ENCODE results near the gene JAKMIP1. TPM values are rescaled to one million over a fixed set of nuclear protein-coding genes. Genes with fewer than 3 reads are reported as not detected.
"Not testable (repeated sequence)": the region's sequence is repeated elsewhere in the genome, so short reads cannot be mapped to it uniquely, and the experiment has no call there.

The JAKMIP1 gene
- total RNA-seq, 1 donor from 2014 or later, result 11.3 TPM

GRCh38 chr4:6154875-6155274 lies 45.5 kb downstream of the JAKMIP1 start:
- no peak overlapping the region for H3K27ac Mint-ChIP-seq
- no peaks in the 10 kb centered on the region for H3K27me3 Mint-ChIP-seq (ENCODE audit: low read depth)
- H3K4me1 Mint-ChIP-seq (ENCODE audit: low read depth), result peaks cover 18% of the 10 kb centered on the region
- H3K4me3 Mint-ChIP-seq (ENCODE audit: low read depth), result no peak overlapping the region
- peaks cover 8% of the 10 kb centered on the region for H3K36me3 Mint-ChIP-seq (ENCODE audit: low read depth)
- intact Hi-C loops (cut with micrococcal nuclease), result no loop called here
- DNase-seq (ENCODE audit: low spot score), result no peak
- no peaks in the 10 kb centered on the region for H3K9me3 Mint-ChIP-seq

- Mint-ChIP-seq H3K4me1 (ENCODE audit: low read depth) (peaks cover 18% of the 10 kb centered on the region), H3K27ac (no peak overlapping the region), H3K36me3 (ENCODE audit: low read depth) (peaks cover 11% of the 10 kb centered on the region), H3K9me3 (no peaks in the 10 kb centered on the region), H3K4me3 (ENCODE audit: low read depth) (no peak overlapping the region), H3K27me3 (ENCODE audit: low read depth) (no peaks in the 10 kb centered on the region)
- intact Hi-C loops (cut with micrococcal nuclease), result no loop called here
- DNase-seq (ENCODE audit: low spot score), result no peak
Observed at GRCh38 chr4:6153874-6154273, 46.5 kb downstream of the JAKMIP1 start.

- Mint-ChIP-seq H3K27ac (no peak overlapping the region), H3K4me3 (ENCODE audit: low read depth) (no peak overlapping the region), H3K36me3 (ENCODE audit: low read depth) (peaks cover 11% of the 10 kb centered on the region), H3K9me3 (no peaks in the 10 kb centered on the region), H3K4me1 (ENCODE audit: low read depth) (peaks cover 18% of the 10 kb centered on the region), H3K27me3 (ENCODE audit: low read depth) (no peaks in the 10 kb centered on the region)
- no peak for DNase-seq (ENCODE audit: low spot score)
- intact Hi-C loops (cut with micrococcal nuclease), result no loop called here
Observed at GRCh38 chr4:6152869-6153705, 47.3 kb downstream of the JAKMIP1 start.

GRCh38 chr4:6150046-6150735 lies 50.2 kb downstream of the JAKMIP1 start:
- H3K4me3 Mint-ChIP-seq (ENCODE audit: low read depth), result no peak overlapping the region
- H3K9me3 Mint-ChIP-seq, result no peaks in the 10 kb centered on the region
- no peaks in the 10 kb centered on the region for H3K27me3 Mint-ChIP-seq (ENCODE audit: low read depth)
- no peak overlapping the region for H3K27ac Mint-ChIP-seq
- H3K4me1 Mint-ChIP-seq (ENCODE audit: low read depth), result peaks cover 20% of the 10 kb centered on the region
- peaks cover 27% of the 10 kb centered on the region for H3K36me3 Mint-ChIP-seq (ENCODE audit: low read depth)
- DNase-seq (ENCODE audit: low spot score), result no peak
- intact Hi-C loops (cut with micrococcal nuclease), result no loop called here

- intact Hi-C loops (cut with micrococcal nuclease), result no loop called here
- H3K9me3 Mint-ChIP-seq, result peaks cover 8% of the 10 kb centered on the region
- no peaks in the 10 kb centered on the region for H3K27me3 Mint-ChIP-seq (ENCODE audit: low read depth)
- peaks cover 16% of the 10 kb centered on the region for H3K4me1 Mint-ChIP-seq (ENCODE audit: low read depth)
- H3K27ac Mint-ChIP-seq, result no peak overlapping the region
- no peak for DNase-seq (ENCODE audit: low spot score)
- H3K36me3 Mint-ChIP-seq (ENCODE audit: low read depth), result peaks cover 32% of the 10 kb centered on the region
- H3K4me3 Mint-ChIP-seq (ENCODE audit: low read depth), result no peak overlapping the region
Observed at GRCh38 chr4:6148506-6149205, 51.7 kb downstream of the JAKMIP1 start.

GRCh38 chr4:6147441-6147840 lies 52.9 kb downstream of the JAKMIP1 start:
- Mint-ChIP-seq H3K36me3 (ENCODE audit: low read depth) (peaks cover 32% of the 10 kb centered on the region), H3K27ac (no peak overlapping the region), H3K4me3 (ENCODE audit: low read depth) (no peak overlapping the region), H3K27me3 (ENCODE audit: low read depth) (no peaks in the 10 kb centered on the region), H3K4me1 (ENCODE audit: low read depth) (peaks cover 8% of the 10 kb centered on the region), H3K9me3 (peaks cover 8% of the 10 kb centered on the region)
- intact Hi-C loops (cut with micrococcal nuclease), result no loop called here
- no peak for DNase-seq (ENCODE audit: low spot score)

- Mint-ChIP-seq H3K27ac (no peak overlapping the region), H3K4me1 (ENCODE audit: low read depth) (peaks cover 4% of the 10 kb centered on the region), H3K4me3 (ENCODE audit: low read depth) (no peak overlapping the region), H3K36me3 (ENCODE audit: low read depth) (peaks cover 21% of the 10 kb centered on the region), H3K27me3 (ENCODE audit: low read depth) (no peaks in the 10 kb centered on the region), H3K9me3 (peaks cover 8% of the 10 kb centered on the region)
- intact Hi-C loops (cut with micrococcal nuclease), result no loop called here
- no peak for DNase-seq (ENCODE audit: low spot score)
Observed at GRCh38 chr4:6143603-6144181, 56.7 kb downstream of the JAKMIP1 start.

- no peak overlapping the region for H3K27ac Mint-ChIP-seq
- peaks cover 8% of the 10 kb centered on the region for H3K9me3 Mint-ChIP-seq
- H3K36me3 Mint-ChIP-seq (ENCODE audit: low read depth), result peaks cover 21% of the 10 kb centered on the region
- no peaks in the 10 kb centered on the region for H3K27me3 Mint-ChIP-seq (ENCODE audit: low read depth)
- H3K4me1 Mint-ChIP-seq (ENCODE audit: low read depth), result peaks cover 4% of the 10 kb centered on the region
- no peak overlapping the region for H3K4me3 Mint-ChIP-seq (ENCODE audit: low read depth)
- intact Hi-C loops (cut with micrococcal nuclease), result no loop called here
- no peak for DNase-seq (ENCODE audit: low spot score)
Observed at GRCh38 chr4:6142935-6143602, 57.3 kb downstream of the JAKMIP1 start.

GRCh38 chr4:6142511-6142910 lies 57.8 kb downstream of the JAKMIP1 start:
- peaks cover 8% of the 10 kb centered on the region for H3K9me3 Mint-ChIP-seq
- H3K27me3 Mint-ChIP-seq (ENCODE audit: low read depth), result no peaks in the 10 kb centered on the region
- peaks cover 2% of the 10 kb centered on the region for H3K4me1 Mint-ChIP-seq (ENCODE audit: low read depth)
- intact Hi-C loops (cut with micrococcal nuclease), result no loop called here
- no peak for DNase-seq (ENCODE audit: low spot score)
- H3K36me3 Mint-ChIP-seq (ENCODE audit: low read depth), result peaks cover 17% of the 10 kb centered on the region
- H3K4me3 Mint-ChIP-seq (ENCODE audit: low read depth), result no peak overlapping the region
- H3K27ac Mint-ChIP-seq, result no peak overlapping the region

GRCh38 chr4:6141554-6141953 lies 58.8 kb downstream of the JAKMIP1 start:
- Mint-ChIP-seq H3K4me3 (ENCODE audit: low read depth) (no peak overlapping the region), H3K36me3 (ENCODE audit: low read depth) (peaks cover 13% of the 10 kb centered on the region), H3K9me3 (peaks cover 8% of the 10 kb centered on the region), H3K27ac (no peak overlapping the region), H3K27me3 (ENCODE audit: low read depth) (no peaks in the 10 kb centered on the region), H3K4me1 (ENCODE audit: low read depth) (peaks cover 2% of the 10 kb centered on the region)
- no peak for DNase-seq (ENCODE audit: low spot score)
- intact Hi-C loops (cut with micrococcal nuclease), result no loop called here

- H3K27me3 Mint-ChIP-seq (ENCODE audit: low read depth); H3K9me3 Mint-ChIP-seq; intact Hi-C loops (cut with micrococcal nuclease); H3K4me1 Mint-ChIP-seq (ENCODE audit: low read depth); H3K27ac Mint-ChIP-seq; H3K4me3 Mint-ChIP-seq (ENCODE audit: low read depth); DNase-seq (ENCODE audit: low spot score): not testable (repeated sequence)
- peaks cover 10% of the 10 kb centered on the region for H3K36me3 Mint-ChIP-seq (ENCODE audit: low read depth)
Observed at GRCh38 chr4:6141021-6141420, 59.3 kb downstream of the JAKMIP1 start.

- Mint-ChIP-seq H3K4me3 (ENCODE audit: low read depth) (no peak overlapping the region), H3K27me3 (ENCODE audit: low read depth) (no peaks in the 10 kb centered on the region), H3K9me3 (no peaks in the 10 kb centered on the region), H3K27ac (no peak overlapping the region), H3K4me1 (ENCODE audit: low read depth) (peaks cover 8% of the 10 kb centered on the region), H3K36me3 (ENCODE audit: low read depth) (peaks cover 9% of the 10 kb centered on the region)
- DNase-seq (ENCODE audit: low spot score), result no peak
- intact Hi-C loops (cut with micrococcal nuclease), result no loop called here
Observed at GRCh38 chr4:6137747-6138135, 62.6 kb downstream of the JAKMIP1 start.
